CD4-positive, alpha-beta memory T cell (primary cell): ENCODE results near the gene POTEF. TPM values are rescaled to one million over a fixed set of nuclear protein-coding genes. Genes with fewer than 3 reads are reported as not detected.
"Not testable (repeated sequence)": the region's sequence is repeated elsewhere in the genome, so short reads cannot be mapped to it uniquely, and the experiment has no call there.

Experiments
- CTCF ChIA-PET: fragments of 350-600 bp; sonication (Branson Sonifier 250); formaldehyde crosslinking; loops from one replicate; lab custom pipeline; 2021; ENCODE audit warnings: inconsistent platforms; ENCODE audit not compliant: partially characterized antibody; lab: Charles Lee
- POLR2A ChIA-PET: fragments of 350-600 bp; sonication (Branson Sonifier 250); formaldehyde crosslinking; loops from one replicate; lab custom pipeline; 2021; ENCODE audit not compliant: partially characterized antibody; lab: Charles Lee
- DNase-seq, 5 donors: peaks; one replicate each; pipeline versions ENCODE4 v3.0.0 to v3.0.0-alpha.2; 2020 to 2022; ENCODE audit warnings: mixed read lengths in 1 of 5
- H3K27ac ChIP-seq: one replicate; pipeline ENCODE4 v1.7.0; 2013; ENCODE audit warnings: low read depth, low read length
- H3K27me3 ChIP-seq: 2 replicates; pipeline ENCODE4 v1.7.0; 2013; ENCODE audit warnings: mild to moderate bottlenecking, low read length, moderate library complexity; ENCODE audit not compliant: insufficient read depth
- H3K36me3 ChIP-seq: 2 replicates; pipeline ENCODE4 v1.7.0; 2013; ENCODE audit warnings: mild to moderate bottlenecking, low read length, moderate library complexity; ENCODE audit not compliant: insufficient read depth
- H3K4me1 ChIP-seq: 2 replicates; pipeline ENCODE4 v1.7.0; 2013; ENCODE audit warnings: mild to moderate bottlenecking, low read length, moderate library complexity; ENCODE audit not compliant: insufficient read depth
- H3K4me3 ChIP-seq, 2 donors: one replicate each; pipeline ENCODE4 v1.7.0; 2013; ENCODE audit warnings: low read length in 2 of 2, mild to moderate bottlenecking in 1 of 2
- H3K9me3 ChIP-seq, 2 donors: one replicate each; pipeline ENCODE4 v1.7.0; 2013; ENCODE audit warnings: low read length in 2 of 2, control low read depth in 1 of 2; ENCODE audit not compliant: control insufficient read depth in 1 of 2
- H3K27ac Mint-ChIP-seq, 7 donors: one replicate each; pipeline ENCODE4 v1.8.0; 2020 to 2021; ENCODE audit warnings: mixed read lengths in 7 of 7, mild to moderate bottlenecking in 6 of 7, inconsistent platforms in 3 of 7, moderate library complexity in 3 of 7
- H3K27me3 Mint-ChIP-seq, 2 donors: one replicate each; pipeline ENCODE4 v1.8.0; 2020 to 2021; ENCODE audit warnings: mixed read lengths in 2 of 2
- H3K36me3 Mint-ChIP-seq, 2 donors: one replicate each; pipeline ENCODE4 v1.8.0; 2020 to 2021; ENCODE audit warnings: mixed read lengths in 2 of 2, inconsistent platforms in 1 of 2, mild to moderate bottlenecking in 1 of 2
- H3K4me1 Mint-ChIP-seq, 4 donors: one replicate each; pipeline ENCODE4 v1.8.0; 2020 to 2021; ENCODE audit warnings: mixed read lengths in 4 of 4, mild to moderate bottlenecking in 1 of 4
- H3K4me3 Mint-ChIP-seq, 8 donors: one replicate each; pipeline ENCODE4 v1.8.0; 2020 to 2021; ENCODE audit warnings: mixed read lengths in 8 of 8, mild to moderate bottlenecking in 7 of 8, moderate library complexity in 6 of 8, inconsistent platforms in 3 of 8
- H3K9me3 Mint-ChIP-seq, 8 donors: one replicate each; pipeline ENCODE4 v1.8.0; 2020 to 2021; ENCODE audit warnings: mixed read lengths in 8 of 8, mild to moderate bottlenecking in 5 of 8, inconsistent platforms in 3 of 8, moderate library complexity in 1 of 8
- intact Hi-C: fragments of 100-400 bp; cut with micrococcal nuclease; formaldehyde crosslinking; loops from one replicate; pipeline ENCODE4 v1.15.1; 2023
- polyA plus RNA-seq, 2 donors: library from polyadenylated mRNA; unstranded; fragments of 300-500 nt; fragmentation: Illumina TruSeq; gene quantifications; one replicate each; pipeline ENCODE4 v1.2.3, GENCODE V29; 2021
- total RNA-seq, 2 experiments: library from RNA; stranded (reverse); gene quantifications; one replicate each; pipeline ENCODE4 v1.2.3, GENCODE V29; 2021

Gene POTEF
- total and polyA plus RNA-seq, 4 experiments from 2014 or later: 0.16 TPM; not detected in 3

DNA sequence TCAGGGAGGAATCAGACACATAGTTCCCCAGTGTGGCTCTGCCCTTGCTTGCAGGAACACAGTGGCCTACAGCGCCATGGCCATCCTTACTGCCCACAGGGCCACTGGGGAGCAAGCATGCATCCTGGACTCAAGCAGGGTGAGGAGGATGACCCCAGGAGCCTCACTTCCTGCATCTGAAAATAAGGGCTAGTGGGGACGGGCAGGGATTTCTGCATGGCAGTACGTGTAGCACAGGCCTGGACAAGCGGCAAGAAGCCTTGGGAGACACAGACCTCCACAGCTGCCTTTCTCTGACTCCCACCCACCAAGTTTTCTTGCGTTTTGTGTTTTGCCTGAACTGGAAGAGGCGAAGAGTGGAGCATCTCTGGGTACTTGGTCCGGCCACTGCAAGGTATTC lies 33.5 kb upstream of the POTEF start:
- H3K27me3 ChIP-seq, H3K4me3 ChIP-seq, DNase-seq, H3K4me1 ChIP-seq, H3K9me3 ChIP-seq, H3K27me3 Mint-ChIP-seq, H3K4me3 Mint-ChIP-seq, H3K4me1 Mint-ChIP-seq, H3K27ac ChIP-seq, intact Hi-C loops, CTCF ChIA-PET, POLR2A ChIA-PET, H3K9me3 Mint-ChIP-seq, H3K27ac Mint-ChIP-seq: not testable (repeated sequence)
- peaks cover 30 to 64% of the 10 kb centered on the region in 2 donors for H3K36me3 Mint-ChIP-seq
- H3K36me3 ChIP-seq: peaks cover 28% of the 10 kb centered on the region

DNA sequence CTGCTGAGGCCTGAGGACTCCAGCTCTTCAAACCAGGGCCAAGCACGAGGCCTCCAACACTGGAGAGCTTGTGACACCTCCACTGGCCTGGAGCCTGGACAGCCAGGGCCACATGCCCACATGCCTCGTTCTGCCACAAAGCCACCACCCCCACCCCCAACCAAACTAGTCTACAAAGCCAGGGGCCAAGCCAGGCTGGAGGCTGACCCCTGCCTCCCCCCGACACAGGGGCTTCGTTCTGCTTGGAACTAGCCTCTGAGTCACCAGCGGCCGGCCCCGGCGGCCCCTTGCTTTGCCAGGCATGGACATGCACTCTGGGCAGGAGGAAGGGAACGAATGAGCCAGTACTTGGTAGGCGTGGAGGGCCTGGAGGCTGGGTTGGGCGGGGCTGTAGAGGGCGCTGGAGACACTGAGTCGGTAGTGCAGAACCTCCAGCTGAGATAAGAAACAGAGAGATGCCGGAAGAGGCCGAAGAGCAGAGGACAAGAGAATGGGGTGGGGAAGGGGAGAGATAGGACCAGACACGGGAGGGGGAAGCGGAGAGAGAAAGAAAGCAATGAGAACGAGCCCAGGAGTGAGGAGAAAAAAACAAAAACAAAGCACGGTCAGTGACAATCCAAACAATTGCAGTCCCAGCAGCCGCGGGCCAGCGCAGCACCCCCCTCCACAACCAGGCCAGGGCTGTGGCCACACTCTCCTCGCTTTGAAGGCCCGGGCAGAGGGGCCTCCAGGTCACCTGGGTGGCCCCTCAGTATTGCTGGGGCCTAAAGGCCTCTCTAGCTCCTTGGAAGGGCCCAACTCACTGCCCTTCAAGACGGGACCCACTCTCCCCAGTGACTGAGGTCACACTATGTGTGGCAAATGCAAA lies 32.0 kb upstream of the POTEF start:
- H3K4me1 Mint-ChIP-seq, H3K27ac ChIP-seq, H3K4me1 ChIP-seq, CTCF ChIA-PET, intact Hi-C loops, H3K27ac Mint-ChIP-seq, POLR2A ChIA-PET, H3K9me3 ChIP-seq, H3K27me3 Mint-ChIP-seq, H3K4me3 ChIP-seq, H3K4me3 Mint-ChIP-seq, DNase-seq, H3K27me3 ChIP-seq, H3K9me3 Mint-ChIP-seq: not testable (repeated sequence)
- peaks cover 18% of the 10 kb centered on the region for H3K36me3 ChIP-seq
- H3K36me3 Mint-ChIP-seq: peaks cover 24 to 59% of the 10 kb centered on the region in 2 donors

DNA sequence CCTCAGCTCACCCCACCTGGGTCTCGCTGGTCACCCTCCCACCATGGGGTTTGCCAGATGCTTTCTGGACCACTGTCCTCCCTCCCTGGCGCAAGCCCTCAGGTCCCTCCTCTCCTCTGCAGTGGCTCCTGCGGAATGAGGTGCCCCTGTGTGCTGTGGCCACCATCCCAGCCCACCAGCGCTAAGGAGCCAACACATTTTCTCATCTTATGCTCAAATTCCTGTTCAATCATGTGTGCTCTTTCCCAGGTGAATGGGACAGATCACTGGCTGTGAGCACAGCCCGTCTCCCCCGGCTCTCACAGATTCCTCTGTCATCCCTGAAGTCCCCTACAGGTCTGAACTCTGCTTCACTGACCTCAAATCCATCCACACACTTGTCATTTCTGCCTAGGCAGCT lies 31.1 kb upstream of the POTEF start:
- peaks cover 19 to 53% of the 10 kb centered on the region in 2 donors for H3K36me3 Mint-ChIP-seq
- H3K27ac Mint-ChIP-seq: no peak overlapping the region
- no peak overlapping the region for H3K4me3 ChIP-seq
- H3K9me3 Mint-ChIP-seq: no peaks in the 10 kb centered on the region
- CTCF ChIA-PET: no interaction called here
- peaks cover 0 to 6% (median 1%) of the 10 kb centered on the region in 4 donors for H3K4me1 Mint-ChIP-seq
- intact Hi-C loops: no loop called here
- no peaks in the 10 kb centered on the region for H3K9me3 ChIP-seq
- H3K27me3 Mint-ChIP-seq: no peaks in the 10 kb centered on the region
- no peaks in the 10 kb centered on the region for H3K4me1 ChIP-seq
- no peak overlapping the region for H3K27ac ChIP-seq
- no peak for DNase-seq
- no peak overlapping the region for H3K4me3 Mint-ChIP-seq
- peaks cover 13% of the 10 kb centered on the region for H3K36me3 ChIP-seq
- H3K27me3 ChIP-seq: no peaks in the 10 kb centered on the region
- POLR2A ChIA-PET: no interaction called here

DNA sequence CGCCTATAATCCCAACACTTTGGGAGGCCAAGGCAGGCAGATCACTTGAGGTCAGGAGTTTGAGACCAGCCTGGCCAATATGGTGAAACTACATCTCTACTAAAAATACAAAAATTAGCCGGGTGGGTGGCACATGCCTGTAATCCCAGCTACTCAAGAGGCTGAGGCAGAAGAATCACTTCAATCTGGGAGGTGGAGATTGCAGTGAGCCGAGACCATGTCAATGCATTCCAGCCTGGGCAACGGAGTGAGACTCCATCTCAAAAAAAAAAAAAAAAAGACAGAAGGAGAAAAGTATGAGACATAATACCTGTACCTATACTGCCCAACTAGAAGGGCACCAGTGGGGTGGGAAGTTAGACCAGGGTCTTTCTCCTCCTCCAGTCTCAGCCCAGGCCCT lies 30.4 kb upstream of the POTEF start:
- H3K4me1 ChIP-seq, H3K27ac ChIP-seq, H3K9me3 ChIP-seq, H3K4me3 ChIP-seq, H3K4me3 Mint-ChIP-seq, DNase-seq, H3K27me3 Mint-ChIP-seq, H3K9me3 Mint-ChIP-seq, CTCF ChIA-PET, intact Hi-C loops, H3K36me3 ChIP-seq, H3K27ac Mint-ChIP-seq, H3K27me3 ChIP-seq, H3K4me1 Mint-ChIP-seq, POLR2A ChIA-PET: not testable (repeated sequence)
- peaks cover 17 to 48% of the 10 kb centered on the region in 2 donors for H3K36me3 Mint-ChIP-seq

DNA sequence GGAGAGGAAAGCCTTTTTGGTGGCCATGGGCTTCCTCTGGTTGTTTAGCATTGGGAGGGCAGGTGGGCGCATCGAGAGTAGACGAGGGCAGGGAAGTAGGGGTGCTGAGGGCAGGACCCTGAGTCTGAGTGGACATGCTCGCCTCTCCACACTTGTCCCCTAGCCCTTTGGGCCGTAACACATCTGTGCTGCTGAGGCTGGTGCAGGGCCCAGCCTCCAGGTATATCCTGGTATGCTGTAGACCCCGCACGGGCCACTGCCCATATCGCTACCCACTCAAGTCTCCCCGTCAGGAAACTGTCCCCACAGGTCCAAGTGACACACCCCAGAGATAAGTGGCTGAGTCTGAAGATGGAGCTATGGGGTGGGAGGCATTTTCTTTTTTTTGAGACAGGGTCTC lies 29.6 kb upstream of the POTEF start:
- Histone ChIP-seq H3K27me3 (no peaks in the 10 kb centered on the region), H3K4me1 (no peaks in the 10 kb centered on the region), H3K36me3 (peaks cover under 1% of the 10 kb centered on the region), H3K4me3 (no peak overlapping the region), H3K9me3 (no peaks in the 10 kb centered on the region), H3K27ac (no peak overlapping the region)
- intact Hi-C loops: no loop called here
- ChIA-PET CTCF (no interaction called here), POLR2A (no interaction called here)
- Mint-ChIP-seq H3K27me3 (no peaks in the 10 kb centered on the region), H3K4me3 (no peak overlapping the region), H3K9me3 (no peaks in the 10 kb centered on the region), H3K4me1 (peaks cover 0 to 6% (median 1%) of the 10 kb centered on the region in 4 donors), H3K36me3 (peaks cover 14 to 48% of the 10 kb centered on the region in 2 donors), H3K27ac (peak overlapping the region in 1 of 7 donors; percentile 47)
- DNase-seq: no peak

DNA sequence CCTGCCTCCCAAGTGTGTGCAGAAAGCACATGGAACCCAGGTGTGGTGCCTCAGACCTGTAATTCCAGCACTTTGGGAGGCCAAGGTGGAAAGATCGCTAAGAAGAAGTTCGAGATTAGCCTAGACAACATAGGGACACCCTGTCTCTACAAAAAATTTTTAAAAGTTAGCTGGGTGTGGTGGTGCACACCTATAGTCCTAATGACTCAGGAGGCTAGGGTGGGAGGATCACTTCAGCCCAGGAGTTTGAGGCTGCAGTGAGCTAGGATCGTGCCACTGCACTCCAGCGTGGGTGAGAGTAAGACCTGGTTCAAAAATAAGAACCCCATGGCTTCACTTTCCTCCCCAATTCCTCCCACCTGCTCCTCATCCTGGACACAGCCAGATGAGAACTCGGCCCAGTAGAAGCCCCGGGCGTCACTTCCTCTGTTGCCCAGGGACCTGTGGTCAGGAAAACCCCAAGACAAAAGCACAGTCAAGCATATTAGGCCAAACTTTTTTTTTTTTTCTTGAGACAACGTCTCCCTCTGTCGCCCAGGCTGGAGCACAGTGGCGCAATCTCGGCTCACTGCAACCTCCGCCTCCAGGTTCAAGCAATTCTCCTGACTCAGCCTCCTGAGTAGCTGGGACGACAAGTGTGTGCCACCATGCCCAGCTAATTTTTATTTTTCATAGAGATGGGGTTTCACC lies 28.9 kb upstream of the POTEF start:
- intact Hi-C loops, H3K4me3 Mint-ChIP-seq, H3K9me3 Mint-ChIP-seq, H3K27ac ChIP-seq, H3K27me3 ChIP-seq, DNase-seq, CTCF ChIA-PET, H3K36me3 ChIP-seq, H3K4me1 ChIP-seq, H3K4me1 Mint-ChIP-seq, H3K27me3 Mint-ChIP-seq, H3K4me3 ChIP-seq, H3K9me3 ChIP-seq: not testable (repeated sequence)
- POLR2A ChIA-PET: interaction anchor here (1.0 kb wide), 1 partner anchor 24 kb away, joined by 3 read pairs; the partner anchor contains the start of gene SMPD4
- Mint-ChIP-seq H3K27ac (peak overlapping the region in 1 of 7 donors; percentile 47), H3K36me3 (peaks cover 18 to 48% of the 10 kb centered on the region in 2 donors)

DNA sequence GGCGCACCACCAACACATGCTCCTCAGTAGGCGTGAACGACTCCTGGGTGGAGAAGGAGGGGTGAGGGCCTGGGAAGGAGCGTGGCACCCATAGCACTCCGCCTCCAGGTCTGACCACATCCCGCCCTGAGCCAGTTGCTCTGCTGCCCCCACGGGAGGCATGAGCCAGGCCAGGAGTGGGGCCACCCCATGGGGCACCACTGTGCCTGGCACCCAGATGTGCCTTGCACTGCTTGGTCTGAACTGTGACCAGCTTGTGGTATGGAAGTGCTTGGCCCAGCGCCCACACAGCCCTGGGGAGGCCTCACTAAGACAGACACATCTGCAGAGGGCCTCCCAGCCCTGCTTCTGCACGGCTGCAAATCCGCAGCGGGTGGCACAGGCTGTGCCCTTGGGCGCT lies 28.3 kb upstream of the POTEF start:
- H3K9me3 ChIP-seq, H3K27ac ChIP-seq, H3K4me1 Mint-ChIP-seq, H3K27me3 ChIP-seq, H3K36me3 ChIP-seq, H3K4me3 Mint-ChIP-seq, H3K4me1 ChIP-seq, H3K27me3 Mint-ChIP-seq, intact Hi-C loops, H3K4me3 ChIP-seq, H3K9me3 Mint-ChIP-seq, CTCF ChIA-PET, DNase-seq: not testable (repeated sequence)
- peaks cover 15 to 45% of the 10 kb centered on the region in 2 donors for H3K36me3 Mint-ChIP-seq
- H3K27ac Mint-ChIP-seq: peak overlapping the region in 1 of 7 donors; percentile 30
- POLR2A ChIA-PET: interaction anchor here (1.0 kb wide), 1 partner anchor 24 kb away, joined by 3 read pairs; the partner anchor contains the start of gene SMPD4
